ENCODE results near the gene AFDN. TPM values are rescaled to one million over a fixed set of nuclear protein-coding genes. Genes with fewer than 3 reads are reported as not detected.

AFDN gene
- total RNA-seq, 2 donors from 2014 or later: 214 to 239 TPM

- H3K9me3 Mint-ChIP-seq: no peaks in the 10 kb centered on the region
- Histone ChIP-seq H3K4me1 (ENCODE audit: control insufficient read depth, insufficient read depth, low read length) (no peaks in the 10 kb centered on the region), H3K27ac (ENCODE audit: low read depth, low read length) (no peak overlapping the region), H3K4me3 (ENCODE audit: low read length) (no peak overlapping the region), H3K9me3 (ENCODE audit: control insufficient read depth, low read length) (no peaks in the 10 kb centered on the region), H3K36me3 (ENCODE audit: control insufficient read depth, insufficient read depth, low read length) (peaks cover 88% of the 10 kb centered on the region), H3K9ac (ENCODE audit: extremely low read depth, low read length, poor library complexity, severe bottlenecking) (no peak overlapping the region), H3K27me3 (ENCODE audit: control insufficient read depth, insufficient read depth, low read length, poor library complexity, severe bottlenecking) (no peaks in the 10 kb centered on the region)
- H3K4me3 Mint-ChIP-seq: no peak overlapping the region
- H3K27me3 Mint-ChIP-seq (ENCODE audit: insufficient read depth): no peaks in the 10 kb centered on the region
- WGBS, 2 experiments (ENCODE audit: insufficient coverage in 1 of 2, insufficient read length in 1 of 2): 97 to 100% methylated on average over 3 of the region's 3 CpGs
- H3K27ac Mint-ChIP-seq: no peak overlapping the region
- no peak for TF ChIP-seq CTCF (conservative IDR thresholded peaks at IDR 0.05)
- no peak for DNase-seq
- peaks cover 67% of the 10 kb centered on the region for H3K36me3 Mint-ChIP-seq (ENCODE audit: low read depth)
- peaks cover 13% of the 10 kb centered on the region for H3K4me1 Mint-ChIP-seq
Observed at GRCh38 chr6:167870321-167870720, 43.6 kb downstream of the AFDN start.

- 100% methylated on average over 2 of the region's 2 CpGs; no CpG with 5 or more reads in 1 of the 2 experiments for WGBS, 2 experiments (ENCODE audit: insufficient coverage in 1 of 2, insufficient read length in 1 of 2)
- no peak overlapping the region for H3K4me3 ChIP-seq (ENCODE audit: low read length)
- no peak overlapping the region for H3K9ac ChIP-seq (ENCODE audit: extremely low read depth, low read length, poor library complexity, severe bottlenecking)
- no peaks in the 10 kb centered on the region for H3K9me3 ChIP-seq (ENCODE audit: control insufficient read depth, low read length)
- H3K4me1 Mint-ChIP-seq: peaks cover 7% of the 10 kb centered on the region
- H3K27ac Mint-ChIP-seq: no peak overlapping the region
- no peaks in the 10 kb centered on the region for H3K27me3 ChIP-seq (ENCODE audit: control insufficient read depth, insufficient read depth, low read length, poor library complexity, severe bottlenecking)
- no peaks in the 10 kb centered on the region for H3K9me3 Mint-ChIP-seq
- H3K36me3 ChIP-seq (ENCODE audit: control insufficient read depth, insufficient read depth, low read length): peaks cover 84% of the 10 kb centered on the region
- no peak overlapping the region for H3K27ac ChIP-seq (ENCODE audit: low read depth, low read length)
- peaks cover 66% of the 10 kb centered on the region for H3K36me3 Mint-ChIP-seq (ENCODE audit: low read depth)
- no peak overlapping the region for H3K4me3 Mint-ChIP-seq
- H3K27me3 Mint-ChIP-seq (ENCODE audit: insufficient read depth): no peaks in the 10 kb centered on the region
- no peaks in the 10 kb centered on the region for H3K4me1 ChIP-seq (ENCODE audit: control insufficient read depth, insufficient read depth, low read length)
- TF ChIP-seq CTCF (conservative IDR thresholded peaks at IDR 0.05): no peak
- no peak for DNase-seq
Observed at GRCh38 chr6:167872538-167873210, 46.0 kb downstream of the AFDN start.

- no peaks in the 10 kb centered on the region for H3K27me3 Mint-ChIP-seq (ENCODE audit: insufficient read depth)
- peaks cover 4% of the 10 kb centered on the region for H3K4me1 ChIP-seq (ENCODE audit: control insufficient read depth, insufficient read depth, low read length)
- peak overlapping the region; percentile 4 for H3K27ac Mint-ChIP-seq
- H3K27ac ChIP-seq (ENCODE audit: low read depth, low read length): no peak overlapping the region
- H3K4me1 Mint-ChIP-seq: peaks cover 39% of the 10 kb centered on the region
- H3K9me3 ChIP-seq (ENCODE audit: control insufficient read depth, low read length): no peaks in the 10 kb centered on the region
- TF ChIP-seq CTCF (conservative IDR thresholded peaks at IDR 0.05): no peak
- H3K4me3 Mint-ChIP-seq: no peak overlapping the region
- peaks cover 80% of the 10 kb centered on the region for H3K36me3 ChIP-seq (ENCODE audit: control insufficient read depth, insufficient read depth, low read length)
- H3K9me3 Mint-ChIP-seq: no peaks in the 10 kb centered on the region
- H3K9ac ChIP-seq (ENCODE audit: extremely low read depth, low read length, poor library complexity, severe bottlenecking): no peak overlapping the region
- peaks cover 59% of the 10 kb centered on the region for H3K36me3 Mint-ChIP-seq (ENCODE audit: low read depth)
- no peaks in the 10 kb centered on the region for H3K27me3 ChIP-seq (ENCODE audit: control insufficient read depth, insufficient read depth, low read length, poor library complexity, severe bottlenecking)
- DNase-seq: no peak
- 96 to 98% methylated on average over 4 to 9 of the region's 9 CpGs for WGBS, 2 experiments (ENCODE audit: insufficient coverage in 1 of 2, insufficient read length in 1 of 2)
- H3K4me3 ChIP-seq (ENCODE audit: low read length): no peak overlapping the region
Observed at GRCh38 chr6:167877994-167878779, 51.5 kb downstream of the AFDN start.

All from endodermal cell (in vitro differentiated cells).